Keratinocyte (primary cell): ENCODE data around the gene ATP11B.

Experiments used
- CTCF ChIP-seq, 3 experiments: IDR thresholded peaks in 1 of 3; conservative IDR thresholded peaks in 1 of 3; optimal IDR thresholded peaks in 1 of 3; 2 replicates in 2 of 3; 3 replicates in 1 of 3; pipeline versions ENCODE3 to v1.5.1; 2011; ENCODE audit warnings: low read length in 3 of 3, mild to moderate bottlenecking in 3 of 3, moderate library complexity in 2 of 3, control low read depth in 1 of 3, inconsistent platforms in 1 of 3; ENCODE audit not compliant: insufficient read depth in 2 of 3; ENCODE audit errors: extremely low read depth in 1 of 3
- EZH2 ChIP-seq: IDR thresholded peaks from one replicate; pipeline ENCODE4 v1.6.1; 2012; ENCODE audit warnings: inconsistent platforms, mild to moderate bottlenecking, low read length, moderate library complexity

GRCh38 chr3:182829761-182830405, 36.6 kb downstream of the ATP11B start:
- TF ChIP-seq CTCF (optimal IDR thresholded peaks at IDR 0.05 in 1 of 3, IDR thresholded peaks at IDR 0.05 in 1 of 3, conservative IDR thresholded peaks at IDR 0.05 in 1 of 3; ENCODE audit: extremely low read depth in 1 of 3, insufficient read depth in 2 of 3, low read length in 3 of 3), result no peak
- TF ChIP-seq EZH2, result no peak
